ENCODE results near the gene RFWD3. TPM values are rescaled to one million over a fixed set of nuclear protein-coding genes. Genes with fewer than 3 reads are reported as not detected.

Gene RFWD3
- total RNA-seq, 1 donor from 2014 or later, result 51.8 TPM

- Mint-ChIP-seq H3K27ac (no peak overlapping the region), H3K4me3 (no peak overlapping the region), H3K4me1 (ENCODE audit: unreplicated experiment) (no peaks in the 10 kb centered on the region), H3K27me3 (no peaks in the 10 kb centered on the region), H3K36me3 (no peaks in the 10 kb centered on the region), H3K9me3 (no peaks in the 10 kb centered on the region)
- no peak for TF ChIP-seq CTCF (conservative IDR thresholded peaks at IDR 0.05)
- DNase-seq (ENCODE audit: extremely low spot score, unreplicated experiment), result no peak
These were observed 28.8 kb downstream of the RFWD3 start for GRCh38 chr16:74637742-74638453.

DNA sequence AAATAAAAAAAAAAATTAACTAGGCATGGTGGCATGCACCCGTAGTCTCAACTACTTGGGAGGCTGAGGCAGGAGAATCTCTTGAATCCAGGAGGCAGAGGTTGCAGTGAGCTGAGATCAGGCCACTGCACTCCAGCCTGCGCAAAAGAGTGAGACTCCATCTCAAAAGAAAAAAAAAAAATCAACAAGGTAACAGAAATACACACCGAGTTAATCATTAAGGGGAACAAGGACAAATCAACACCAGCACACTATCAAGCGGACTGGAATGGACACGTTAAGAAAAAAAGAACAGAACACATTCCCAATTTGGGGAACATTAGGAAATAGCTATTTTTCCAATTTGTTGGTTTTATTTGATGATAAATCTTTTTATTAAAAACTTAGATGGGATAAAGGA lies 31.4 kb downstream of the RFWD3 start:
- no peaks in the 10 kb centered on the region for H3K27me3 Mint-ChIP-seq
- H3K4me1 Mint-ChIP-seq (ENCODE audit: unreplicated experiment), result no peaks in the 10 kb centered on the region
- H3K36me3 Mint-ChIP-seq, result peaks cover 7% of the 10 kb centered on the region
- no peak for TF ChIP-seq CTCF (conservative IDR thresholded peaks at IDR 0.05)
- DNase-seq (ENCODE audit: extremely low spot score, unreplicated experiment), result no peak
- no peak overlapping the region for H3K27ac Mint-ChIP-seq
- H3K4me3 Mint-ChIP-seq, result no peak overlapping the region
- H3K9me3 Mint-ChIP-seq, result no peaks in the 10 kb centered on the region

GRCh38 chr16:74633686-74634085 lies 33.0 kb downstream of the RFWD3 start:
- TF ChIP-seq CTCF (conservative IDR thresholded peaks at IDR 0.05), result no peak
- Mint-ChIP-seq H3K9me3 (no peaks in the 10 kb centered on the region), H3K4me1 (ENCODE audit: unreplicated experiment) (no peaks in the 10 kb centered on the region), H3K27ac (no peak overlapping the region), H3K27me3 (no peaks in the 10 kb centered on the region), H3K4me3 (no peak overlapping the region), H3K36me3 (peaks cover 11% of the 10 kb centered on the region)
- no peak for DNase-seq (ENCODE audit: extremely low spot score, unreplicated experiment)

- Mint-ChIP-seq H3K36me3 (peaks cover 29% of the 10 kb centered on the region), H3K27ac (peak overlapping the region; percentile 46)
- DNase-seq (ENCODE audit: extremely low spot score, unreplicated experiment), result no peak
These were observed 39.0 kb downstream of the RFWD3 start for GRCh38 chr16:74627506-74628220.

DNA sequence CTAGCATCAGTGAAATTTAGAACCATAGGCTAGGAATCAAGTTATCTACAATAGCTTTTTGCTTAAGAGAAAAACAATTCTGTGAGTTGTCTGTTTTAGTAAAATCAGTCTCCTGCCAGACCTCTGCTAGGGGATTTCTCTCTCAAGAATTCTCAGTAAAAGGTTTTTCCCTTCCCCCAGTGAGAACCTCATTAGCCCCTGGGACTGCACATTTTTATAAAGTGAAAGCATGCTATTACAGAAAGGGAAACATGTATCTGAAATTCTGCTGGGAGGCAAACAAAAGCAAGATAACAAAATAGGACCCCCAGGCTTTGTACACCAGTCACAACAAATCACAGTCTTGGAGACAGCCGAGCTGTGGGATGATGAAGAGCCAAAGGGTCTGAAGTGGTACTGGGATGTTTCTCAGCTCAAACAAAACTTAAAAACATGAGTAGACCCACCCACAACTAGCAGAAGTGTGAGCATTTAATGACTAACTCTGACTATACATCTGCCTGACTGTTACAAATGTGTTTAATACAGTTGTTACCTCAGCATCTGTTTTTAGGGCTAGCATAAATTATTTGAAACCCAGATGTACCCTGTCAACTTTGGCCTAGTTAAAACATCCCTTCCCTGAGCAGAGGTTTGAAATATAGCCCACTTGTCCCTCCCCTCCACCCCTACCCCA lies 39.8 kb downstream of the RFWD3 start:
- Mint-ChIP-seq H3K27me3 (no peaks in the 10 kb centered on the region), H3K4me3 (no peak overlapping the region), H3K9me3 (no peaks in the 10 kb centered on the region), H3K4me1 (ENCODE audit: unreplicated experiment) (no peaks in the 10 kb centered on the region), H3K36me3 (peaks cover 33% of the 10 kb centered on the region), H3K27ac (peak overlapping the region; percentile 46)
- TF ChIP-seq CTCF (conservative IDR thresholded peaks at IDR 0.05), result no peak
- no peak for DNase-seq (ENCODE audit: extremely low spot score, unreplicated experiment)

More at GRCh38 chr16:74627506-74628220, 39.0 kb downstream of the RFWD3 start:
- Mint-ChIP-seq H3K4me3 (no peak overlapping the region), H3K9me3 (no peaks in the 10 kb centered on the region), H3K4me1 (ENCODE audit: unreplicated experiment) (no peaks in the 10 kb centered on the region), H3K27me3 (no peaks in the 10 kb centered on the region)
- TF ChIP-seq CTCF (conservative IDR thresholded peaks at IDR 0.05), result no peak

All from type B pancreatic cell (in vitro differentiated cells).